ENCODE data around the gene SPPL2A. TPM values are rescaled to one million over a fixed set of nuclear protein-coding genes. Genes with fewer than 3 reads are reported as not detected.
"Not testable (repeated sequence)": the region's sequence is repeated elsewhere in the genome, so short reads cannot be mapped to it uniquely, and the experiment has no call there.

Gene SPPL2A
- total and polyA plus RNA-seq, 11 donors, result 21.5 to 231 (median 115) TPM

DNA sequence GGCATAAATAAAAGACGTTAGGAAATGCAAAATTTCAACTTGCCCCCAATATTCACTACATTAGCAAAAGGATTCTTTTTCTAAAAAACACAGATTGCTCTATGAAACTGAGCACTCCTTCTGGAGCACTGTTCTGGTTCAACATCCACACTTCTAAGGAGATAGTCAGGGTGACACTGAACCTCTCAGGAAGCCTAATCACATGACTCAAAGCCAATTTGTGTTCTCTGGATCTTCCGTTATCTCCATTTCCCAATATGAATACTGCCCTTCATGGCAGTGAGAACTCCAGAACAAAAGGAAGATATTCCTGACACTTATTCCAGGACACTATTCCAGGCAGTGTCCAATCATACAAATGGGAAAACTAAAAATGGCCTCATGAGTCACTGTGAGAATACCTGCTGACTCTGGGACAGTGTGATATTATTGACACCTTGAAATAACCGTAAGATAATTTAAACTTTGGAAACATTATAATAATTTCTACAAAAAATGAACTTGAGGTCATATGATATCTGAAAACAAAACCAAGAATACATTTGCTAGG, 57.6 kb downstream of the SPPL2A start:
- Histone ChIP-seq H3K9me3 (no peaks in the 10 kb centered on the region), H3K27ac (peak overlapping the region in 11 of 12 donors; percentile 3 to 81 (median 47)), H3K36me3 (peaks cover 0 to 63% (median 14%) of the 10 kb centered on the region in 9 donors), H3K27me3 (no peaks in the 10 kb centered on the region), H3K4me1 (peaks cover 0 to 21% (median 5%) of the 10 kb centered on the region in 12 donors), H3K4me3 (no peak overlapping the region)
- ATAC-seq, result peak; percentile 27 to 65 (median 52)
- DNase-seq, result no peak
- 67 to 80% (median 76%) methylated on average over 3 of the region's 3 CpGs for WGBS, 4 donors
- intact Hi-C loops (cut with DNase I), result no loop called here
- TF ChIP-seq, protein P1, sequence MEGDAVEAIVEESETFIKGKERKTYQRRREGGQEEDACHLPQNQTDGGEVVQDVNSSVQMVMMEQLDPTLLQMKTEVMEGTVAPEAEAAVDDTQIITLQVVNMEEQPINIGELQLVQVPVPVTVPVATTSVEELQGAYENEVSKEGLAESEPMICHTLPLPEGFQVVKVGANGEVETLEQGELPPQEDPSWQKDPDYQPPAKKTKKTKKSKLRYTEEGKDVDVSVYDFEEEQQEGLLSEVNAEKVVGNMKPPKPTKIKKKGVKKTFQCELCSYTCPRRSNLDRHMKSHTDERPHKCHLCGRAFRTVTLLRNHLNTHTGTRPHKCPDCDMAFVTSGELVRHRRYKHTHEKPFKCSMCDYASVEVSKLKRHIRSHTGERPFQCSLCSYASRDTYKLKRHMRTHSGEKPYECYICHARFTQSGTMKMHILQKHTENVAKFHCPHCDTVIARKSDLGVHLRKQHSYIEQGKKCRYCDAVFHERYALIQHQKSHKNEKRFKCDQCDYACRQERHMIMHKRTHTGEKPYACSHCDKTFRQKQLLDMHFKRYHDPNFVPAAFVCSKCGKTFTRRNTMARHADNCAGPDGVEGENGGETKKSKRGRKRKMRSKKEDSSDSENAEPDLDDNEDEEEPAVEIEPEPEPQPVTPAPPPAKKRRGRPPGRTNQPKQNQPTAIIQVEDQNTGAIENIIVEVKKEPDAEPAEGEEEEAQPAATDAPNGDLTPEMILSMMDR (IDR thresholded peaks at IDR 0.05), result no peak
- TF ChIP-seq POLR2A (IDR thresholded peaks at IDR 0.05), result no peak

DNA sequence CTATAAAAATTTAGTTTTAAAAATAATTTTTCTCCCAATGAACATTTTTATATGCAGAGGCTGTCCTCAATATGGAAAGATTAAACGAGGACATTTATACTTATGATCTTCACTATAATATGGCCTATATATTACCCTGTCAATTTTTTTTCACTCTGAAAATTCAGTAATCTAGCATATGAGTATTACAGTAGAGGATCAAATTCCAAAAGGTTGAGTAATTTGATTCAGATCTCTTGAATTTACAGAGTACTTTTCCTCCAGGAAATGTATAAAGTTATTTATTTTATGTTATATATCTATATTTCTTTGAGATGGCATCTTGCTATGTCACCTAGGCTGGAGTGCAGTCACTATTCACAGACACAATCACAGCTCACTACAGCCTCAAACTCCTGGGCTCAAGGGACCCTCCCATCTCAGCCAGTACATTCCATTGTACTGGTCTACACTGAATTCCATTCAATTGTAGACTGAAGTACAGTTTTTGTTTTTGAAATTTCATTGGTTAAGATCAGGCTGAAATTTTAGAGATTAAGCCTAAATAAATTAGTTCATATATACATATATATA, 62.7 kb downstream of the SPPL2A start:
- DNase-seq (no peak), ATAC-seq (no peak)
- WGBS, 4 donors, result 88 to 98% (median 95%) methylated on average over 1 of the region's 1 CpG
- Histone ChIP-seq H3K9me3 (no peaks in the 10 kb centered on the region), H3K4me3 (no peak overlapping the region), H3K27me3 (no peaks in the 10 kb centered on the region), H3K27ac (no peak overlapping the region), H3K4me1 (no peaks in the 10 kb centered on the region), H3K36me3 (peaks cover 0 to 53% (median 11%) of the 10 kb centered on the region in 9 donors)
- intact Hi-C loops (cut with DNase I), result no loop called here
- TF ChIP-seq, protein P1 (IDR thresholded peaks at IDR 0.05), result no peak
- no peak for TF ChIP-seq POLR2A (IDR thresholded peaks at IDR 0.05)

- no peak for TF ChIP-seq POLR2A (IDR thresholded peaks at IDR 0.05)
- Histone ChIP-seq H3K9me3 (peaks cover 0 to 4% (median 0%) of the 10 kb centered on the region in 12 donors), H3K4me1 (no peaks in the 10 kb centered on the region), H3K36me3 (peaks cover 0 to 21% (median 0%) of the 10 kb centered on the region in 9 donors), H3K4me3 (no peak overlapping the region), H3K27me3 (no peaks in the 10 kb centered on the region), H3K27ac (no peak overlapping the region)
- 75 to 85% (median 83%) methylated on average over 8 of the region's 8 CpGs for WGBS, 4 donors
- intact Hi-C loops (cut with DNase I), result no loop called here
- ATAC-seq (no peak), DNase-seq (no peak)
Measured at GRCh38 chr15:50698101-50698500, 67.4 kb downstream of the SPPL2A start.

DNA sequence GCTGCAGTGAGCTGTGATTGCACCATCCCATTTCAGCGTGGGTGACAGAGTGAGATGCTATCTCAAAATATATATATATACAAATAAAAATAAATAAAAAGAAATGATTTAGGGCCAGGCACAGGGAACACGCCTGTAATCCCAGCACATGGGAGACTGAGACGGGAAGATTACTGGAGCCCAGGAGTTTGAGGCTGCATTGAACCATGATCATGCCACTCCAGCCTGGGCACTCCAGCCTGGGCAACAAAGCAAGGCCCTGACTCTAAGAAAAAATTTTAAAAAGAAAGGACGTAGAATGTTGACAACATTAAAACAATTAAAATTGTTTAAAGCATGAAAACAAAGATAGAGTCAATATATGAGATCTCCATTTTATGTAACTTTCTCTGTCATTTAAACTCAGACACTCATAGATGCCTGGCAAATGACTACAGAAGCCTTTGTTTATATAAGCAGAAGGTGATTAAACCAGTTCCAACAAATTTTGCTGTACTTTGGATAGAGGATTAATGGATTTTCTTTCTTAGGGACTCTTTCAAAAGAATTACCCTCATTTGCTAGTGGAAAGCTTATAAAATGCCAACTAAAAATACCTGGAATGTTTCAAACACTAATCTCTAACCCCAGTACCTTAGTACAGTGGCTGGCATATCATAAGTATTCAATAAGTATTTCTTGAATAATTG, 68.3 kb downstream of the SPPL2A start:
- no peak for ATAC-seq
- Histone ChIP-seq H3K27me3 (no peaks in the 10 kb centered on the region), H3K36me3 (peaks cover 0 to 20% (median 0%) of the 10 kb centered on the region in 9 donors), H3K27ac (no peak overlapping the region), H3K4me1 (no peaks in the 10 kb centered on the region), H3K4me3 (no peak overlapping the region), H3K9me3 (peaks cover 0 to 4% (median 0%) of the 10 kb centered on the region in 12 donors)
- no peak for DNase-seq
- intact Hi-C loops (cut with DNase I), result no loop called here
- no peak for TF ChIP-seq POLR2A (IDR thresholded peaks at IDR 0.05)
- TF ChIP-seq, protein P1 (IDR thresholded peaks at IDR 0.05), result no peak
- 94 to 96% (median 95%) methylated on average over 4 of the region's 4 CpGs for WGBS, 4 donors

GRCh38 chr15:50694634-50695165, 70.8 kb downstream of the SPPL2A start:
- H3K27me3 ChIP-seq; DNase-seq; ATAC-seq; H3K27ac ChIP-seq; H3K9me3 ChIP-seq; H3K36me3 ChIP-seq; H3K4me3 ChIP-seq; H3K4me1 ChIP-seq; intact Hi-C loops (cut with DNase I): not testable (repeated sequence)
- WGBS, 4 donors, result 92 to 96% (median 95%) methylated on average over 9 of the region's 9 CpGs

Data from heart left ventricle (tissue), 16 donors.